Measurements from ENCODE around the gene NUCB2. TPM values are rescaled to one million over a fixed set of nuclear protein-coding genes. Genes with fewer than 3 reads are reported as not detected.

The NUCB2 gene
- total RNA-seq, 1 donor from 2014 or later, result 47.8 TPM

- intact Hi-C loops (cut with DNase I), result no loop called here
- Histone ChIP-seq H3K9me3 (peaks cover 27 to 49% of the 10 kb centered on the region in 2 donors), H3K27me3 (no peaks in the 10 kb centered on the region), H3K36me3 (peaks cover 50 to 79% of the 10 kb centered on the region in 2 donors), H3K4me1 (no peaks in the 10 kb centered on the region), H3K4me3 (no peak overlapping the region), H3K27ac (no peak overlapping the region)
- DNase-seq (ENCODE audit: low spot score in 2 of 2), result no peak
- TF ChIP-seq CTCF (IDR thresholded peaks at IDR 0.05), result no peak
These were observed 93.2 kb downstream of the NUCB2 start for GRCh38 chr11:17369684-17370243.

- no peak for TF ChIP-seq CTCF (IDR thresholded peaks at IDR 0.05)
- no peaks in the 10 kb centered on the region for H3K4me1 ChIP-seq
- H3K9me3 ChIP-seq, result peaks cover 27 to 49% of the 10 kb centered on the region in 2 donors
- no peak for DNase-seq (ENCODE audit: low spot score in 2 of 2)
- no peak overlapping the region for H3K4me3 ChIP-seq
- H3K36me3 ChIP-seq, result peaks cover 50 to 79% of the 10 kb centered on the region in 2 donors
- H3K27me3 ChIP-seq, result no peaks in the 10 kb centered on the region
- H3K27ac ChIP-seq, result no peak overlapping the region
- intact Hi-C loops (cut with DNase I), result no loop called here
These were observed 95.1 kb downstream of the NUCB2 start for GRCh38 chr11:17371614-17372013.

- no peak for DNase-seq (ENCODE audit: low spot score in 2 of 2)
- intact Hi-C loops (cut with DNase I), result no loop called here
- Histone ChIP-seq H3K27ac (no peak overlapping the region), H3K4me3 (no peak overlapping the region), H3K9me3 (peaks cover 27 to 29% of the 10 kb centered on the region in 2 donors), H3K36me3 (peaks cover 21 to 40% of the 10 kb centered on the region in 2 donors), H3K4me1 (no peaks in the 10 kb centered on the region), H3K27me3 (no peaks in the 10 kb centered on the region)
- no peak for TF ChIP-seq CTCF (IDR thresholded peaks at IDR 0.05)
These were observed 99.0 kb downstream of the NUCB2 start for GRCh38 chr11:17375547-17375946.

DNA sequence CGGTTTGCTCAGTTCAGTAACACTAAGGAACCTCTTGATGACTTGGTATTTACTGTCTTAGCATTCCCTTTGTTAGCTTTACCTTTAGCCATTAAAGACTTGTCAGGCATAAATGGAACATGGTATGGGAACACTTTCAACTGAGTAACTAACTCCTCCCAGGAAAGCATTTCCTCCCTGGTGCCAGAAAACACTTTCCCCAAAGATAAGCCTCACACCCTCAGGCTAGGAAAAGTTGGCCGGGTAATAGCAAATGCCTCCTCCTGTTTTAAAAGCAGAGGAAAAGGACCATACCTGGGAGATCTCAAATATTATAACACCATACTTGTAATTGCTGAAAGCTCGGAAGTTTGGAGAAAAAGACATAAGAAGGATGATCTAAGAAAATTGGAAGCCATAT lies 100.0 kb downstream of the NUCB2 start:
- Histone ChIP-seq H3K4me1 (no peaks in the 10 kb centered on the region), H3K9me3 (peaks cover 18 to 19% of the 10 kb centered on the region in 2 donors), H3K27me3 (no peaks in the 10 kb centered on the region), H3K27ac (no peak overlapping the region), H3K4me3 (no peak overlapping the region), H3K36me3 (peaks cover 20 to 30% of the 10 kb centered on the region in 2 donors)
- DNase-seq (ENCODE audit: low spot score in 2 of 2), result no peak
- TF ChIP-seq CTCF (IDR thresholded peaks at IDR 0.05), result no peak
- intact Hi-C loops (cut with DNase I), result no loop called here

GRCh38 chr11:17378655-17379054 lies 102.1 kb downstream of the NUCB2 start:
- no peaks in the 10 kb centered on the region for H3K4me1 ChIP-seq
- intact Hi-C loops (cut with DNase I), result no loop called here
- H3K36me3 ChIP-seq, result peaks cover 2 to 9% of the 10 kb centered on the region in 2 donors
- no peak overlapping the region for H3K27ac ChIP-seq
- no peak for TF ChIP-seq CTCF (IDR thresholded peaks at IDR 0.05)
- no peaks in the 10 kb centered on the region for H3K27me3 ChIP-seq
- H3K9me3 ChIP-seq, result no peaks in the 10 kb centered on the region
- DNase-seq (ENCODE audit: low spot score in 2 of 2), result no peak
- no peak overlapping the region for H3K4me3 ChIP-seq
